Spleen (tissue), 11 donors: Measurements from ENCODE around the gene ARHGAP24. TPM values are rescaled to one million over a fixed set of nuclear protein-coding genes. Genes with fewer than 3 reads are reported as not detected.
A peak's percentile ranks its signal among the peaks of the same experiment; 100 is the strongest.

Experiments
- DNase-seq: peaks from one replicate; pipeline ENCODE4 v3.0.0-alpha.2; 2020
- H3K27ac ChIP-seq, 8 donors: fragments of 200-600 bp; sonication (generic) in 7 of 8; 1 replicate in 4 of 8; 2 replicates in 4 of 8; pipeline versions ENCODE4 v1.5.0 to v1.8.0; 2016 to 2021; ENCODE audit warnings: inconsistent platforms in 4 of 8, mild to moderate bottlenecking in 4 of 8, moderate library complexity in 1 of 8
- H3K27me3 ChIP-seq, 7 donors: fragments of 200-600 bp; sonication (generic) in 6 of 7; replicated peaks in 1 of 7; 1 replicate in 4 of 7; 2 replicates in 3 of 7; pipeline versions ENCODE4 v1.5.0 to v1.8.0; 2016 to 2021; ENCODE audit warnings: inconsistent platforms in 3 of 7, mild to moderate bottlenecking in 1 of 7
- H3K36me3 ChIP-seq, 6 donors: fragments of 200-600 bp; sonication (generic) in 5 of 6; 1 replicate in 4 of 6; 2 replicates in 2 of 6; pipeline versions ENCODE4 v1.5.0 to v1.8.0; 2016 to 2021; ENCODE audit warnings: inconsistent platforms in 2 of 6
- H3K4me1 ChIP-seq, 6 donors: fragments of 200-600 bp; sonication (generic) in 5 of 6; 1 replicate in 3 of 6; 2 replicates in 3 of 6; pipeline versions ENCODE4 v1.5.0 to v1.8.0; 2016 to 2021; ENCODE audit warnings: inconsistent platforms in 3 of 6
- H3K4me3 ChIP-seq, 8 donors: fragments of 200-600 bp; sonication (generic) in 7 of 8; 1 replicate in 4 of 8; 2 replicates in 4 of 8; pipeline versions ENCODE4 v1.5.0 to v1.8.0; 2016 to 2021; ENCODE audit warnings: inconsistent platforms in 4 of 8, mild to moderate bottlenecking in 4 of 8, moderate library complexity in 2 of 8
- H3K9me3 ChIP-seq, 8 donors: fragments of 200-600 bp; sonication (generic) in 7 of 8; 1 replicate in 4 of 8; 2 replicates in 4 of 8; pipeline versions ENCODE4 v1.5.0 to v1.8.0; 2016 to 2021; ENCODE audit warnings: inconsistent platforms in 4 of 8
- CTCF ChIP-seq, 11 experiments: fragments of 200-600 bp in 7 of 11; fragments of 450-650 bp in 4 of 11; sonication (generic) in 4 of 11; IDR thresholded peaks in 8 of 11; conservative IDR thresholded peaks in 3 of 11; 1 replicate in 7 of 11; 2 replicates in 4 of 11; pipeline versions ENCODE4 v1.4.0 to v1.8.0; 2016 to 2021; ENCODE audit warnings: antibody characterized with exemption in 11 of 11, inconsistent platforms in 4 of 11, mild to moderate bottlenecking in 1 of 11
- POLR2A ChIP-seq, 3 donors: fragments of 450-650 bp; IDR thresholded peaks; one replicate each; pipeline ENCODE4 v1.5.1; 2017; ENCODE audit warnings: antibody characterized with exemption in 3 of 3, mild to moderate bottlenecking in 1 of 3
- POLR2AphosphoS5 ChIP-seq, 3 donors: sonication (generic); formaldehyde crosslinking; IDR thresholded peaks; one replicate each; pipeline ENCODE4 v1.5.1; 2017; ENCODE audit warnings: antibody characterized with exemption in 3 of 3
- WGBS, 5 donors: extraction: QIAGEN DNeasy Blood & Tissue Kit in 3 of 5; methylation state at CpG; one replicate each; pipeline versions ENCODE4 v1.1.5 to v1.1.7; 2013 to 2018; 5-methylcytosine and 5-hydroxymethylcytosine counted together
- intact Hi-C: fragments of 100-400 bp; cut with DNase I; formaldehyde crosslinking; loops from one replicate; pipeline ENCODE4 v1.15.0; 2023; ENCODE audit warnings: low total_unique reads
- polyA plus RNA-seq, 3 donors: library from polyadenylated mRNA; stranded (reverse); fragments of 200-250 nt; gene quantifications; one replicate each; pipeline ENCODE4 v1.2.1, GENCODE V29; 2013
- total RNA-seq, 7 donors: library from RNA; depleted of rRNA in 3 of 7; stranded (reverse); fragments of >200 nt in 3 of 7; fragmentation: NEBNext Ultra II Directional in 4 of 7; extraction: Animal tissue kit (Norgen Biotek cat#: 25700) in 4 of 7; gene quantifications; one replicate each; pipeline versions ENCODE4 v1.1.0 to v1.2.1, GENCODE V29; 2016 to 2021
- donor health status: healthy with polysubstance abuse.
- donor health status: DM: no; HTN: no; CAD: no; lungs with moderate emphysema.
- donor health status: DM: no; HTN: no; CAD: no.
- donor health status: Bipolar disorder and iron deficiency.
- donor health status: healthy.
- donor health status: DM: no; HTN: no; CAD: no.
- donor health status: DM: yes; HTN: yes; CAD: no.

ARHGAP24 gene
- total and polyA plus RNA-seq, 10 donors = 23.1 to 199 (median 130) TPM

GRCh38 chr4:85806334-85806733 lies 331.4 kb downstream of the ARHGAP24 start:
- Histone ChIP-seq H3K4me3 (no peak overlapping the region), H3K36me3 (no peaks in the 10 kb centered on the region), H3K4me1 (peaks cover 0 to 7% (median 4%) of the 10 kb centered on the region in 6 donors), H3K27me3 (no peaks in the 10 kb centered on the region), H3K27ac (peak overlapping the region in 1 of 8 donors; percentile 1), H3K9me3 (no peaks in the 10 kb centered on the region)
- intact Hi-C loops = no loop called here
- DNase-seq = no peak
- TF ChIP-seq POLR2A (IDR thresholded peaks at IDR 0.05) (no peak), POLR2AphosphoS5 (IDR thresholded peaks at IDR 0.05) (no peak), CTCF (IDR thresholded peaks at IDR 0.05 in 8 of 11, conservative IDR thresholded peaks at IDR 0.05 in 3 of 11) (no peak)

GRCh38 chr4:85807247-85807950 lies 332.4 kb downstream of the ARHGAP24 start:
- Histone ChIP-seq H3K36me3 (no peaks in the 10 kb centered on the region), H3K27me3 (no peaks in the 10 kb centered on the region), H3K27ac (peak overlapping the region in 4 of 8 donors; percentile 16 to 48 (median 22)), H3K4me1 (peaks cover 0 to 7% (median 4%) of the 10 kb centered on the region in 6 donors), H3K9me3 (no peaks in the 10 kb centered on the region), H3K4me3 (no peak overlapping the region)
- intact Hi-C loops = no loop called here
- 34 to 76% (median 66%) methylated on average over 3 of the region's 3 CpGs for WGBS, 5 donors
- TF ChIP-seq POLR2AphosphoS5 (IDR thresholded peaks at IDR 0.05) (peak in 1 of 3 donors; percentile 44), POLR2A (IDR thresholded peaks at IDR 0.05) (no peak), CTCF (IDR thresholded peaks at IDR 0.05 in 8 of 11, conservative IDR thresholded peaks at IDR 0.05 in 3 of 11) (no peak)
- DNase-seq = no peak

- intact Hi-C loops = no loop called here
- no peak for TF ChIP-seq CTCF (IDR thresholded peaks at IDR 0.05 in 8 of 11, conservative IDR thresholded peaks at IDR 0.05 in 3 of 11)
- no peak for TF ChIP-seq POLR2AphosphoS5 (IDR thresholded peaks at IDR 0.05)
- no peak for TF ChIP-seq POLR2A (IDR thresholded peaks at IDR 0.05)
These were observed 333.2 kb downstream of the ARHGAP24 start for GRCh38 chr4:85808104-85808503.

GRCh38 chr4:85808864-85809263 lies 333.9 kb downstream of the ARHGAP24 start:
- peaks cover 0 to 4% (median 0%) of the 10 kb centered on the region in 6 donors for H3K36me3 ChIP-seq
- H3K27ac ChIP-seq = no peak overlapping the region
- no peaks in the 10 kb centered on the region for H3K9me3 ChIP-seq
- no peaks in the 10 kb centered on the region for H3K27me3 ChIP-seq
- H3K4me3 ChIP-seq = no peak overlapping the region
- no peak for TF ChIP-seq POLR2A (IDR thresholded peaks at IDR 0.05)
- no peak for TF ChIP-seq CTCF (IDR thresholded peaks at IDR 0.05 in 8 of 11, conservative IDR thresholded peaks at IDR 0.05 in 3 of 11)
- no peak for TF ChIP-seq POLR2AphosphoS5 (IDR thresholded peaks at IDR 0.05)
- intact Hi-C loops = no loop called here
- no peak for DNase-seq
- H3K4me1 ChIP-seq = peaks cover 0 to 7% (median 4%) of the 10 kb centered on the region in 6 donors

More at GRCh38 chr4:85808104-85808503, 333.2 kb downstream of the ARHGAP24 start:
- Histone ChIP-seq H3K27me3 (no peaks in the 10 kb centered on the region), H3K27ac (peak overlapping the region in 4 of 8 donors; percentile 16 to 48 (median 22)), H3K4me1 (peaks cover 0 to 7% (median 4%) of the 10 kb centered on the region in 6 donors), H3K4me3 (no peak overlapping the region), H3K36me3 (peaks cover 0 to 4% (median 0%) of the 10 kb centered on the region in 6 donors), H3K9me3 (no peaks in the 10 kb centered on the region)
- 50 to 69% (median 63%) methylated on average over 2 of the region's 2 CpGs for WGBS, 5 donors
- no peak for DNase-seq
